A673 (cell line): Measurements from ENCODE around the gene EGLN1.

Experiments used
- EZH2 ChIP-seq: fragments of 200-600 bp; sonication (generic); IDR thresholded peaks from 2 replicates; pipeline ENCODE4 v1.6.1; 2017; ENCODE audit warnings: borderline replicate concordance, low read depth, mild to moderate bottlenecking, mixed read lengths, antibody characterized with exemption, low read length; ENCODE audit not compliant: poor library complexity, severe bottlenecking
- TF ChIP-seq, protein P1 (sequence below): fragments of 300-800, 200-600 bp; sonication (generic); conservative IDR thresholded peaks from 2 replicates; pipeline ENCODE4 v1.5.1; 2017; ENCODE audit warnings: low read depth, mild to moderate bottlenecking, antibody characterized with exemption, low read length, moderate library complexity, mixed read lengths

DNA sequence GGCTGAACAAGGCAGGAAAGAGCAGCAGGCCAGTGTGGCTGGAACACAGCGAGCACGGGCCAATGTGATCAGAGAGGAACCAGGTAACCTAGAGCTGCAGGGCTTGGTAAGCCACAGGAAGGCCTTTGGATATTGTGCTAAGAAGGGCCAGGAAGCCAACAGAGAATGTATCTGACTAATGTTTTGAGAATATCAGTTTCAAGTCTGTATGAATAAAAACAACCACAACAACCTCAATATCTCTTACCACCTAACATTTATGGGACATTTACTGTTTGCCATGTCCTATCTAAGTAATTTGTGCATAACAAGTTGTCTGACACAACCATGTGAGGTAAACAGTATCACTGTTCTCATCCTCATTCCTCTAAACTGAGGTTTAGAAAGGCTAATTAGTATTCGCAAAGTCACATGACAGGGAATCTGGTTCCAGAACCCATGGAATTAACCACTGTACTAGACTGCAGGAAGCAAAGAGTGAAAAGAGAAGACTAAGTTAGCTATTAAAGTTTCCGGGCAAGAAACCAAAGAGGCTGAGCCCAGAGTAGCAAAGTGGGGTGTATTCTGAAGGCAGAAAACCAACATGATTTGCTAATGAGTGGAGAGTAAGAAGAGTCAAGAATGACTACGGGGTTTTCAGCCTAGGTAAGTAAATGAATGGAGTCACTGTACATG lies 45.1 kb downstream of the EGLN1 start:
- TF ChIP-seq, protein P1, sequence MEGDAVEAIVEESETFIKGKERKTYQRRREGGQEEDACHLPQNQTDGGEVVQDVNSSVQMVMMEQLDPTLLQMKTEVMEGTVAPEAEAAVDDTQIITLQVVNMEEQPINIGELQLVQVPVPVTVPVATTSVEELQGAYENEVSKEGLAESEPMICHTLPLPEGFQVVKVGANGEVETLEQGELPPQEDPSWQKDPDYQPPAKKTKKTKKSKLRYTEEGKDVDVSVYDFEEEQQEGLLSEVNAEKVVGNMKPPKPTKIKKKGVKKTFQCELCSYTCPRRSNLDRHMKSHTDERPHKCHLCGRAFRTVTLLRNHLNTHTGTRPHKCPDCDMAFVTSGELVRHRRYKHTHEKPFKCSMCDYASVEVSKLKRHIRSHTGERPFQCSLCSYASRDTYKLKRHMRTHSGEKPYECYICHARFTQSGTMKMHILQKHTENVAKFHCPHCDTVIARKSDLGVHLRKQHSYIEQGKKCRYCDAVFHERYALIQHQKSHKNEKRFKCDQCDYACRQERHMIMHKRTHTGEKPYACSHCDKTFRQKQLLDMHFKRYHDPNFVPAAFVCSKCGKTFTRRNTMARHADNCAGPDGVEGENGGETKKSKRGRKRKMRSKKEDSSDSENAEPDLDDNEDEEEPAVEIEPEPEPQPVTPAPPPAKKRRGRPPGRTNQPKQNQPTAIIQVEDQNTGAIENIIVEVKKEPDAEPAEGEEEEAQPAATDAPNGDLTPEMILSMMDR: no peak
- TF ChIP-seq EZH2: no peak
